ENCODE measurements around the gene CAPN7. TPM values are rescaled to one million over a fixed set of nuclear protein-coding genes. Genes with fewer than 3 reads are reported as not detected.

The CAPN7 gene
- total RNA-seq, 1 experiment from 2014 or later, result 27.7 TPM

DNA sequence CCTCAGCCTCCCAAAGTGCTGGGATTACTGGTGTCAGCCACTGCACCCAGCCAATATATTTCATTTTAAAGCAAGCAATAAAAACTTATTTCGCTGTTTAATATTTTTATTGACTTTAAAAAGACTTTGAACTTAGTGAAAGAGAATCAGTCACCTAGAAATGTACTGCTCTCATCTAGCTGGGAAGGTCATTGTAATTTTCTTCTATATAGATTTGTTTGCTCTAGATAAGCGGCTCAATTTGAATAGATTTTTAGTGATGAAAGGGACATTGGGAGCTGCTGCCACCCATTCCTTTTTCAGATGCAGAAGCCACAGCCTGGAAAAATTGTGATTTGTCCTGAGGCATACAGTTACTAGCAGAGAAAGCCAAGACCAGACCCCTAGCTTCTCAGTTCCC is 40.1 kb downstream of the CAPN7 start:
- RAD21 ChIA-PET (ENCODE audit: low non-redundant PET in 1 of 2, low total read pairs in 2 of 2, uncharacterized antibody in 2 of 2, unreplicated experiment in 2 of 2), result interaction anchor here in 1 of 2 experiments (0.5 kb wide), 1 partner anchor 22 kb away, joined by 3 read pairs; no protein-coding TSS in a partner anchor
- CTCF ChIA-PET, result no interaction called here

More for the DNA sequence above, 40.1 kb downstream of the CAPN7 start:
- no peaks in the 10 kb centered on the region; the same call in 1 of the 2 replicates for H4K20me1 ChIP-seq (ENCODE audit: insufficient read depth)
- no peaks in the 10 kb centered on the region for H3K9me2 ChIP-seq (ENCODE audit: insufficient read depth)
- DNase-seq (ENCODE audit: low read depth, low spot score) (no peak), ATAC-seq (no peak)
- H3K9me3 ChIP-seq (ENCODE audit: control insufficient read depth in 1 of 2, insufficient read depth in 1 of 2, low read depth in 1 of 2, low read length in 2 of 2), result no peaks in the 10 kb centered on the region
- POLR2A ChIA-PET, result no interaction called here
- H3K27ac ChIP-seq (ENCODE audit: low read depth, low read length), result no peak overlapping the region
- no peaks in the 10 kb centered on the region for H3K4me1 ChIP-seq (ENCODE audit: control insufficient read depth in 1 of 2, insufficient read depth in 2 of 2, low read length in 2 of 2)
- no peak overlapping the region for H3K4me3 ChIP-seq (replicated peaks in 1 of 2; ENCODE audit: low read depth in 1 of 2, low read length in 2 of 2)
- intact Hi-C loops (cut with micrococcal nuclease), result no loop called here
- H3K27me3 ChIP-seq (ENCODE audit: insufficient read depth, low read length), result no peaks in the 10 kb centered on the region
- no peak for TF ChIP-seq EZH2phosphoT487 (IDR thresholded peaks at IDR 0.05; ENCODE audit: borderline replicate concordance)
- TF ChIP-seq CEBPB (IDR thresholded peaks at IDR 0.05; ENCODE audit: low read depth), result no peak
- no peak for TF ChIP-seq ELF1 (IDR thresholded peaks at IDR 0.05; ENCODE audit: borderline replicate concordance, low read depth)
- no peak for TF ChIP-seq FOSL1 (IDR thresholded peaks at IDR 0.05; ENCODE audit: low read depth)
- TF ChIP-seq SIN3A (IDR thresholded peaks at IDR 0.05; ENCODE audit: low read depth), result no peak
- TF ChIP-seq POLR2A (IDR thresholded peaks at IDR 0.05; ENCODE audit: borderline replicate concordance, extremely low read depth, insufficient read depth, insufficient read length), result no peak
- no peak for TF ChIP-seq YY1 (IDR thresholded peaks at IDR 0.05; ENCODE audit: extremely low read depth, insufficient replicate concordance, low read depth, low read length)
- TF ChIP-seq, protein P1, sequence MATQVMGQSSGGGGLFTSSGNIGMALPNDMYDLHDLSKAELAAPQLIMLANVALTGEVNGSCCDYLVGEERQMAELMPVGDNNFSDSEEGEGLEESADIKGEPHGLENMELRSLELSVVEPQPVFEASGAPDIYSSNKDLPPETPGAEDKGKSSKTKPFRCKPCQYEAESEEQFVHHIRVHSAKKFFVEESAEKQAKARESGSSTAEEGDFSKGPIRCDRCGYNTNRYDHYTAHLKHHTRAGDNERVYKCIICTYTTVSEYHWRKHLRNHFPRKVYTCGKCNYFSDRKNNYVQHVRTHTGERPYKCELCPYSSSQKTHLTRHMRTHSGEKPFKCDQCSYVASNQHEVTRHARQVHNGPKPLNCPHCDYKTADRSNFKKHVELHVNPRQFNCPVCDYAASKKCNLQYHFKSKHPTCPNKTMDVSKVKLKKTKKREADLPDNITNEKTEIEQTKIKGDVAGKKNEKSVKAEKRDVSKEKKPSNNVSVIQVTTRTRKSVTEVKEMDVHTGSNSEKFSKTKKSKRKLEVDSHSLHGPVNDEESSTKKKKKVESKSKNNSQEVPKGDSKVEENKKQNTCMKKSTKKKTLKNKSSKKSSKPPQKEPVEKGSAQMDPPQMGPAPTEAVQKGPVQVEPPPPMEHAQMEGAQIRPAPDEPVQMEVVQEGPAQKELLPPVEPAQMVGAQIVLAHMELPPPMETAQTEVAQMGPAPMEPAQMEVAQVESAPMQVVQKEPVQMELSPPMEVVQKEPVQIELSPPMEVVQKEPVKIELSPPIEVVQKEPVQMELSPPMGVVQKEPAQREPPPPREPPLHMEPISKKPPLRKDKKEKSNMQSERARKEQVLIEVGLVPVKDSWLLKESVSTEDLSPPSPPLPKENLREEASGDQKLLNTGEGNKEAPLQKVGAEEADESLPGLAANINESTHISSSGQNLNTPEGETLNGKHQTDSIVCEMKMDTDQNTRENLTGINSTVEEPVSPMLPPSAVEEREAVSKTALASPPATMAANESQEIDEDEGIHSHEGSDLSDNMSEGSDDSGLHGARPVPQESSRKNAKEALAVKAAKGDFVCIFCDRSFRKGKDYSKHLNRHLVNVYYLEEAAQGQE (IDR thresholded peaks at IDR 0.05; ENCODE audit: low read depth), result no peak
- no peak for TF ChIP-seq ZNF274 (IDR thresholded peaks at IDR 0.05; ENCODE audit: low read depth, low read length)
- no peak for TF ChIP-seq SP1 (IDR thresholded peaks at IDR 0.05; ENCODE audit: low read depth)
- TF ChIP-seq, protein P2, sequence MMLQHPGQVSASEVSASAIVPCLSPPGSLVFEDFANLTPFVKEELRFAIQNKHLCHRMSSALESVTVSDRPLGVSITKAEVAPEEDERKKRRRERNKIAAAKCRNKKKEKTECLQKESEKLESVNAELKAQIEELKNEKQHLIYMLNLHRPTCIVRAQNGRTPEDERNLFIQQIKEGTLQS (IDR thresholded peaks at IDR 0.05), result no peak
- no peak for TF ChIP-seq EZH2 (IDR thresholded peaks at IDR 0.05)
- no peak for TF ChIP-seq EGR1 (IDR thresholded peaks at IDR 0.05; ENCODE audit: low read depth)
- TF ChIP-seq, protein P3, sequence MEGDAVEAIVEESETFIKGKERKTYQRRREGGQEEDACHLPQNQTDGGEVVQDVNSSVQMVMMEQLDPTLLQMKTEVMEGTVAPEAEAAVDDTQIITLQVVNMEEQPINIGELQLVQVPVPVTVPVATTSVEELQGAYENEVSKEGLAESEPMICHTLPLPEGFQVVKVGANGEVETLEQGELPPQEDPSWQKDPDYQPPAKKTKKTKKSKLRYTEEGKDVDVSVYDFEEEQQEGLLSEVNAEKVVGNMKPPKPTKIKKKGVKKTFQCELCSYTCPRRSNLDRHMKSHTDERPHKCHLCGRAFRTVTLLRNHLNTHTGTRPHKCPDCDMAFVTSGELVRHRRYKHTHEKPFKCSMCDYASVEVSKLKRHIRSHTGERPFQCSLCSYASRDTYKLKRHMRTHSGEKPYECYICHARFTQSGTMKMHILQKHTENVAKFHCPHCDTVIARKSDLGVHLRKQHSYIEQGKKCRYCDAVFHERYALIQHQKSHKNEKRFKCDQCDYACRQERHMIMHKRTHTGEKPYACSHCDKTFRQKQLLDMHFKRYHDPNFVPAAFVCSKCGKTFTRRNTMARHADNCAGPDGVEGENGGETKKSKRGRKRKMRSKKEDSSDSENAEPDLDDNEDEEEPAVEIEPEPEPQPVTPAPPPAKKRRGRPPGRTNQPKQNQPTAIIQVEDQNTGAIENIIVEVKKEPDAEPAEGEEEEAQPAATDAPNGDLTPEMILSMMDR (IDR thresholded peaks at IDR 0.05 in 2 of 3, conservative IDR thresholded peaks at IDR 0.05 in 1 of 3; ENCODE audit: borderline replicate concordance in 1 of 3, insufficient read depth in 1 of 3, low read depth in 2 of 3, low read length in 2 of 3), result no peak
- TF ChIP-seq, protein P4, sequence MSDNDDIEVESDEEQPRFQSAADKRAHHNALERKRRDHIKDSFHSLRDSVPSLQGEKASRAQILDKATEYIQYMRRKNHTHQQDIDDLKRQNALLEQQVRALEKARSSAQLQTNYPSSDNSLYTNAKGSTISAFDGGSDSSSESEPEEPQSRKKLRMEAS (IDR thresholded peaks at IDR 0.05), result no peak
- TF ChIP-seq TCF7L2 (IDR thresholded peaks at IDR 0.05; ENCODE audit: borderline replicate concordance, extremely low read depth, insufficient read depth, insufficient read length), result no peak
- no peak for TF ChIP-seq CBX3 (IDR thresholded peaks at IDR 0.05; ENCODE audit: low read depth)
- TF ChIP-seq, protein P5, sequence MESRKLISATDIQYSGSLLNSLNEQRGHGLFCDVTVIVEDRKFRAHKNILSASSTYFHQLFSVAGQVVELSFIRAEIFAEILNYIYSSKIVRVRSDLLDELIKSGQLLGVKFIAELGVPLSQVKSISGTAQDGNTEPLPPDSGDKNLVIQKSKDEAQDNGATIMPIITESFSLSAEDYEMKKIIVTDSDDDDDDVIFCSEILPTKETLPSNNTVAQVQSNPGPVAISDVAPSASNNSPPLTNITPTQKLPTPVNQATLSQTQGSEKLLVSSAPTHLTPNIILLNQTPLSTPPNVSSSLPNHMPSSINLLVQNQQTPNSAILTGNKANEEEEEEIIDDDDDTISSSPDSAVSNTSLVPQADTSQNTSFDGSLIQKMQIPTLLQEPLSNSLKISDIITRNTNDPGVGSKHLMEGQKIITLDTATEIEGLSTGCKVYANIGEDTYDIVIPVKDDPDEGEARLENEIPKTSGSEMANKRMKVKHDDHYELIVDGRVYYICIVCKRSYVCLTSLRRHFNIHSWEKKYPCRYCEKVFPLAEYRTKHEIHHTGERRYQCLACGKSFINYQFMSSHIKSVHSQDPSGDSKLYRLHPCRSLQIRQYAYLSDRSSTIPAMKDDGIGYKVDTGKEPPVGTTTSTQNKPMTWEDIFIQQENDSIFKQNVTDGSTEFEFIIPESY (IDR thresholded peaks at IDR 0.05; ENCODE audit: extremely low read depth, insufficient replicate concordance, low read length), result no peak
- TF ChIP-seq ZFX (IDR thresholded peaks at IDR 0.05), result no peak
- H3K9ac ChIP-seq (ENCODE audit: low read length), result no peak overlapping the region
- no peak overlapping the region for H3K4me2 ChIP-seq (ENCODE audit: low read length)
- no peak overlapping the region for H2AFZ ChIP-seq (ENCODE audit: low read depth, low read length, poor library complexity, severe bottlenecking)
- no TSS peak for BruUV-seq (replicated peaks)
- no peaks in the 10 kb centered on the region for H3K79me2 ChIP-seq (ENCODE audit: insufficient read depth, low read length)
- H3K36me3 ChIP-seq (ENCODE audit: control insufficient read depth in 1 of 2, insufficient read depth in 2 of 2, low read length in 2 of 2), result peaks cover 19 to 53% of the 10 kb centered on the region in 2 experiments; a peak in 3 of 4 replicates
